ENCODE measurements around the gene MRPS18A. TPM values are rescaled to one million over a fixed set of nuclear protein-coding genes. Genes with fewer than 3 reads are reported as not detected.

Gene MRPS18A
- total RNA-seq, 1 donor from 2014 or later, result 34.5 TPM

DNA sequence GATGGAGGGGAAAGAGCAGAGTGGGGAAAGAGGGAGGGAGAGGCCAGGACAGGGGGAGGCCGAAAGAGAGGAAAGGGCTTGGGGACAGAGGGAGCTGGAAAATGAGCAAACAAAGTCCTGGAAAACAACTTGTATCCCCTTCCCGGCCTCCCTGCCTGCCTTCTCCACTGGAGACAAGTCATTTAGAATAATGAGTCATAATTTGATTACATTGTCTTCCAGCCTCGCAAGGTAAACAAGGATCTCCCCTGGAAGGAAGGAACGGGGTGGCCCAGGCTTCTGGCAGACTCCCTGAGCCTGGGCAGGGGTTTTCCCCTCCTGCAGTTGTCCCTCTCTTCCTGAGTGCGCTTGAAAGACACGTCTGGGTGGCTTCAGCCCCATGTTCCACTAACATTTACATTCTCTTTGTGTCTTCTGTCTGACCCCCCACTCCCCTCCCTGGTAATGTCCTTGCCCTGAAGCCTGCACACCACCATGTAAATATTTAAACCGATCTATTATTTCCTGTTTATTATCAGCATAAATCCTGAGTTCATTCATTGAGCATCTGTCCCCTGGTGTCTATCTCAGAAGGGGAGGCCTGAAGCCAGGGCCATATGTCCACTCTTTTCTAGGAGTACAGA lies 12.1 kb upstream of the MRPS18A start:
- Histone ChIP-seq H3K36me3 (no peaks in the 10 kb centered on the region), H3K4me2 (peak overlapping the region; percentile 14), H3K9ac (no peak overlapping the region), H2AFZ (replicated peaks) (peak overlapping the region; percentile 38), H4K20me1 (ENCODE audit: low read depth) (no peaks in the 10 kb centered on the region), H3K27ac (peak overlapping the region; percentile 1), H3K4me3 (no peak overlapping the region), H3F3A (ENCODE audit: low read depth) (peaks cover 60% of the 10 kb centered on the region), H3K27me3 (no peaks in the 10 kb centered on the region), H3K79me2 (ENCODE audit: low read depth) (no peaks in the 10 kb centered on the region), H3K9me3 (ENCODE audit: low read depth) (no peaks in the 10 kb centered on the region), H3K4me1 (peaks cover 58% of the 10 kb centered on the region)
- TF ChIP-seq EZH2 (IDR thresholded peaks at IDR 0.05) (no peak), EZH2phosphoT487 (IDR thresholded peaks at IDR 0.05) (no peak)
- TF ChIP-seq, protein P1, sequence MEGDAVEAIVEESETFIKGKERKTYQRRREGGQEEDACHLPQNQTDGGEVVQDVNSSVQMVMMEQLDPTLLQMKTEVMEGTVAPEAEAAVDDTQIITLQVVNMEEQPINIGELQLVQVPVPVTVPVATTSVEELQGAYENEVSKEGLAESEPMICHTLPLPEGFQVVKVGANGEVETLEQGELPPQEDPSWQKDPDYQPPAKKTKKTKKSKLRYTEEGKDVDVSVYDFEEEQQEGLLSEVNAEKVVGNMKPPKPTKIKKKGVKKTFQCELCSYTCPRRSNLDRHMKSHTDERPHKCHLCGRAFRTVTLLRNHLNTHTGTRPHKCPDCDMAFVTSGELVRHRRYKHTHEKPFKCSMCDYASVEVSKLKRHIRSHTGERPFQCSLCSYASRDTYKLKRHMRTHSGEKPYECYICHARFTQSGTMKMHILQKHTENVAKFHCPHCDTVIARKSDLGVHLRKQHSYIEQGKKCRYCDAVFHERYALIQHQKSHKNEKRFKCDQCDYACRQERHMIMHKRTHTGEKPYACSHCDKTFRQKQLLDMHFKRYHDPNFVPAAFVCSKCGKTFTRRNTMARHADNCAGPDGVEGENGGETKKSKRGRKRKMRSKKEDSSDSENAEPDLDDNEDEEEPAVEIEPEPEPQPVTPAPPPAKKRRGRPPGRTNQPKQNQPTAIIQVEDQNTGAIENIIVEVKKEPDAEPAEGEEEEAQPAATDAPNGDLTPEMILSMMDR (IDR thresholded peaks at IDR 0.05), result no peak
- Mint-ChIP-seq H3K27ac (peak overlapping the region; percentile 97), H3K4me3 (peak overlapping the region; percentile 69), H3K27me3 (ENCODE audit: insufficient read depth, low read depth) (peaks cover 3% of the 10 kb centered on the region), H3K9me3 (no peaks in the 10 kb centered on the region), H3K36me3 (no peaks in the 10 kb centered on the region), H3K4me1 (peaks cover 75% of the 10 kb centered on the region)
- DNase-seq (ENCODE audit: low spot score), result no peak

GRCh38 chr6:43698584-43699349 lies 11.2 kb upstream of the MRPS18A start:
- Histone ChIP-seq H3K4me3 (no peak overlapping the region), H3K27me3 (no peaks in the 10 kb centered on the region), H3K9me3 (ENCODE audit: low read depth) (no peaks in the 10 kb centered on the region), H3K79me2 (ENCODE audit: low read depth) (no peaks in the 10 kb centered on the region), H3K36me3 (no peaks in the 10 kb centered on the region), H3F3A (ENCODE audit: low read depth) (peaks cover 54% of the 10 kb centered on the region), H2AFZ (replicated peaks) (peak overlapping the region; percentile 11), H3K4me1 (peaks cover 54% of the 10 kb centered on the region), H3K4me2 (peak overlapping the region; percentile 52), H3K27ac (no peak overlapping the region), H3K9ac (no peak overlapping the region), H4K20me1 (ENCODE audit: low read depth) (no peaks in the 10 kb centered on the region)
- H3K4me1 Mint-ChIP-seq, result peaks cover 71% of the 10 kb centered on the region
- no peaks in the 10 kb centered on the region for H3K36me3 Mint-ChIP-seq
- peak overlapping the region; percentile 24 for H3K4me3 Mint-ChIP-seq
- DNase-seq (ENCODE audit: low spot score), result peak; percentile 30
- H3K9me3 Mint-ChIP-seq, result no peaks in the 10 kb centered on the region
- peak overlapping the region; percentile 97 for H3K27ac Mint-ChIP-seq
- TF ChIP-seq, protein P1 (IDR thresholded peaks at IDR 0.05), result no peak
- no peak for TF ChIP-seq EZH2phosphoT487 (IDR thresholded peaks at IDR 0.05)
- TF ChIP-seq EZH2 (IDR thresholded peaks at IDR 0.05), result no peak
- H3K27me3 Mint-ChIP-seq (ENCODE audit: insufficient read depth, low read depth), result peaks cover 3% of the 10 kb centered on the region

DNA sequence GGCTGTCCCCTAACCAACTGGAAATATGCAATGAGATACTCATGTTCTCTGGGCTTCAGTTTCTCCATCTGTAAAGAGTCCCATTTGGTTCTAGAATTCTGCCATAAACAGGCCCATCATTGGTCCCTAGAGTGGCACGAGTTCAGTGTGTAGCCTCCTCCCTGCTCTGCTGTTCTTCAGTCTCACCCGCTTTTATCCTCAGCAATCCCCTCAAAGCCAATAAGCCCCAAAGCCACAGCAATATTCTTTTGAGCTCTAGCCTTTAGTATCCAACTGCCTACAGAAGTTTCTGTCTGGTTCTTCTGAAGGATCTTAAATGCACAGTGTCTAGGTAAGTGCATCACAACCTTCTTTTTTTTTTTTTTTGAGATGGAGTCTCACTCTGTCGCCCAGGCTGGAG lies 9.8 kb upstream of the MRPS18A start:
- peaks cover 58% of the 10 kb centered on the region for H3K4me1 Mint-ChIP-seq
- no peak overlapping the region for H3K4me3 ChIP-seq
- peaks cover 46% of the 10 kb centered on the region for H3K4me1 ChIP-seq
- H3K27ac ChIP-seq, result no peak overlapping the region
- no peak overlapping the region for H3K9ac ChIP-seq
- H4K20me1 ChIP-seq (ENCODE audit: low read depth), result no peaks in the 10 kb centered on the region
- H3K36me3 Mint-ChIP-seq, result no peaks in the 10 kb centered on the region
- no peaks in the 10 kb centered on the region for H3K9me3 ChIP-seq (ENCODE audit: low read depth)
- peak overlapping the region; percentile 79 for H3K27ac Mint-ChIP-seq
- H3F3A ChIP-seq (ENCODE audit: low read depth), result peaks cover 41% of the 10 kb centered on the region
- no peak overlapping the region for H2AFZ ChIP-seq (replicated peaks)
- H3K27me3 ChIP-seq, result no peaks in the 10 kb centered on the region
- H3K79me2 ChIP-seq (ENCODE audit: low read depth), result no peaks in the 10 kb centered on the region
- no peak for DNase-seq (ENCODE audit: low spot score)
- no peaks in the 10 kb centered on the region for H3K36me3 ChIP-seq
- H3K4me3 Mint-ChIP-seq, result peak overlapping the region; percentile 33
- no peaks in the 10 kb centered on the region for H3K27me3 Mint-ChIP-seq (ENCODE audit: insufficient read depth, low read depth)
- H3K4me2 ChIP-seq, result no peak overlapping the region
- TF ChIP-seq EZH2phosphoT487 (IDR thresholded peaks at IDR 0.05) (no peak), EZH2 (IDR thresholded peaks at IDR 0.05) (no peak)
- TF ChIP-seq, protein P1 (IDR thresholded peaks at IDR 0.05), result no peak
- no peaks in the 10 kb centered on the region for H3K9me3 Mint-ChIP-seq
